GM19043 (cell line): Measurements from ENCODE around the gene CAMLG.
"Not testable (repeated sequence)": the region's sequence is repeated elsewhere in the genome, so short reads cannot be mapped to it uniquely, and the experiment has no call there.

Experiments used
- ATAC-seq: cut with Tn5 transposase; IDR thresholded peaks from one replicate; pipeline ENCODE4 v1.9.1; 2021; ENCODE audit warnings: low read depth; ENCODE audit not compliant: unreplicated experiment

CAMLG gene

GRCh38 chr5:134738133-134738962 is at the start of gene CAMLG:
Gene CAMLG, plus strand, starts transcription at chr5:134738548. Its CDS starts 73 bp downstream, at chr5:134738621.
- ATAC-seq: peak; percentile 95

GRCh38 chr5:134690144-134690543 is 48.2 kb upstream of the CAMLG start:
- not testable (repeated sequence) for ATAC-seq

DNA sequence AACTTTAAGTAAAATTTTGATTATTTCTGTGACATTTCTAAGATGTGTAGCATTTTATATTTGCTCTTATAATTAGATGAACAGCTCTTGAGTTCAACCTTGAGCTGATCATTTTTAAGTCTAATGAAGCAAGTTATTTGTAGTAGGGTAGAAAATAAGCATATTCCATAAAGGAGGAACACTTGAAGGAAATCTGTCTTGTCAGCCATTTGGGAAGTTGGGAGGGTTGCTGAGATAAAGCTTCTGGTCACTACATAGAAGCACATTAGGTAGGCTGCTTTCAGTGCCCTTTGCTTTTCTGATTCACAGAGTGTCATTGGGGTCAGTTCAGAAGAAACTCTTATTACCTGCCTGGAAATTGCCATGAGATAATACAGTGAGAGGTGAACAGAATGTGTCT is 45.6 kb upstream of the CAMLG start:
- ATAC-seq: no peak

DNA sequence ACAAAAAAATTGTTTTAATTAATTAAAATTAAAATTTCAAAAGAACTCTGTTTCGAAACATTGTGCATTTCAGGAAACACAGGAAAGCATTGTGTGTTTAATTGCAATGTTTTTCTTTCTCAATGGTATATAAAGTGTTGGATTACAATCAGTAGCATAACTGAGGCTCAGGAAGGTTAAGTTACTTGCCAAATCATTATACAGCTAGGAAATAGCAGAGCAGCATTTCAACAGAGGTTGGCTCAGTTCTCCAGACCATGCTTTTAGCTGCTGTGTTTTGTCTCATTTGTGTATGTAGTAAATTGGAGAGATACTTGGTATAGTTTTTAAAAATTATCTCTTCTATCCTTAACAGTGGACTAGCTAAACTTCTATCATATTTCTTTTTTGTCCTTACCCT is 30.0 kb upstream of the CAMLG start:
- ATAC-seq: no peak

DNA sequence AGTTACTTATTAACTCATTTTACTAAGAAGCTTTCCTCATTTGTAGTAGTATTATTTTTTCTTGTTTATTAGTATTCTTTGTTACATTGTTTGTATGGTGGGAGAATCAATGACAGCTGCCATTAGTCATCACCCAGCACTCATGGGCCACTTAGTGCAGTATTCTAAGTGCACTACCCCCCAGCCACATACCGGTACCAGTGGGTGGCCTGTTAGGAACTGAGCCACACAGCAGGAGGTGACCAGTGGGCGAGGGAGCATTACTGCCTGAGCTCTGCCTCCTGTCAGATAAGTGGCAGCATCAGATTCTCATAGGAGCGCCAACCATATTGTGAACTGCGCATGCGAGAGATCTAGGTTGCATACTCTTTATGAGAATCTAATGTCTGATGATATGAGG is 24.2 kb upstream of the CAMLG start:
- ATAC-seq: no peak

DNA sequence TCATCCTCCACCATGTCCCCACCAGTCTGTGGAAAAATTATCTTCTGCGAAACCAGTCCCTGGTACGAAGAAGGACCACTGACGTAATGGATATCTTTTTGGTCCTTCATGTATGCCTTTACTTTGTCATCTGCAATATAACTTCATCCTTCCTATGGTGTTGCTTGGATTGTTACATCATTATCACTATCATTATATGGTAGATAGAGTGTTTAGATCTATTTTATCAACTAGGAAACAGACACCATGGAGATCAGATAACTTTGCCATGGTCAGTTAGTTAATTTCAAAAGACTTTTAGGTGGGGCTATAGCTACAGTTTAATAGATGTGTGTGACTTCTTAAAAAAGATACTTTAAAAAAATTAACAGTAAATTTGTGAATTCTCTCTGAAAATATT is 23.8 kb upstream of the CAMLG start:
- no peak for ATAC-seq

- not testable (repeated sequence) for ATAC-seq
Measured at GRCh38 chr5:134715466-134715865, 22.9 kb upstream of the CAMLG start.

DNA sequence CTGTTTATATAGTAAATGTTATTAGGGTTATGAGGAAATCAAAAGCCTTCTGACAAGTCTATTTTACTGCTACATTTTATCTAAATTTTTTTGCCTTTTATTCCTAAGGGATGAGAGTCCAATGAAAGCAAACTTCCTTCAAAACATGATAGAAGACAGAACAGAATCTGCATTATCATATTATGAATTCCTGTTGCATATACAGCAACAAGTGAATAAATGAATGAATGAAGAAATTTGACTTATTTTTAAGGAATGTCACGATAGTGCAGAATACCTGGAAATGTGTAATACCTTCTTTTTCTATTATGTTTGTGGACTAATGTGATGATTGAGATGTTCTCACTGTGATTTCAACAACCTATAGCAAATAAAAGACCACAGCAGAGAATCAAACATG is 13.5 kb upstream of the CAMLG start:
- ATAC-seq: no peak

GRCh38 chr5:134732819-134733218 is 5.5 kb upstream of the CAMLG start:
- ATAC-seq: no peak

DNA sequence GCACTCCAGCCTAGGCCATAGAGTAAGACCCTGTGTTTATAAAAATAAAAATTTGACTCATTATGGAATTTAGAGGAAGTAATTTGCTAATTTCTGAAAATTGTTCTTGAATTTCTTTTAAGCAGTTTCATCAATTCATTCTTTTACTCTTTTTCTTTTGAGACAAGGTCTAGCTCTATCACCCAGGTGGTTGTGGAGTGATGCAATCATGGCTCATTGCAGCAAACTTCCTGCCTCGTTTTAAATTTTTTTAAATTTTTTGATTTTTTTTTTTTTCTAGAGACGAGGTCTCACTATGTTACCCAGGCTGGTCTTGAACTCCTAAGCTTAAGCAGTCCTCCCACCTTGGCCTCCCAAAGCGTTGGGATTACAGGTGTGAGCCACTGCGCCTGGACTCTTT is 3.1 kb upstream of the CAMLG start:
- no peak for ATAC-seq

GRCh38 chr5:134736173-134736812 is 2.1 kb upstream of the CAMLG start:
- ATAC-seq: no peak

DNA sequence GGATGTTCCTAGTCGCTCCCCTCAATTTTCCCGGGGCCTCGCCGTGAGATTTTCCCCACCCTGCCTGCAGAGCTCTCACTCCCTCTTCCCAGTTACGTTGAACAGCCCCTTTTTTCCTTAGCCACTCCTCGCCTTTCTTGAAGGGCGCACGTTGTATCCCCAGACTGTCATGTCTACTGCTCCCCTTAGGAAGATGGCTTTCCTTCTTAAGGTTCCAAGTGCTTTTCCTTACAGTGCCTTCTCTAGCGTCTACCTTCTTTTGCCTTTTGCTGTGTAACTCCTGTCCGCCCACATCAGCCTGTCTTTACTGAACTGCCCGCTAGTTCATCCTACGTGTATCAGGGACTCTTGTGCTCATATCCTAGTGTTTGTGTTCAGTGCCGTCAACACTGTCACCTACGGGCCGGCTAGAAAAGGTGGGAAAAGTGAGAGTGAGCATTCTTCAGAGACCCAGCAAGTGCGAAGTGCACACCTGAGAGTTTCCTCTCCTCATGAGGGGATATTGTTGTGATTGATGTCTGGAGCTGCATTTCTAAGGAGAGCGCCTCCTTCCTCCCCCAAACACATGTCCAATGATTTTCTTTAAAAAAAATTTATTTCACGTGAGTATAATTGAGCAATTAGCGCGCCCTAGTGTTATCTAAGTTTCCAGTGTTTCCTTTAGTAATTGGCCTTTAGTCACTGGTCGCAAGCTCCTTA is 764 bp downstream of the CAMLG start:
- ATAC-seq: no peak

- ATAC-seq: no peak
Measured at GRCh38 chr5:134741052-134741451, 2.7 kb downstream of the CAMLG start.

- ATAC-seq: no peak
Measured at GRCh38 chr5:134742134-134742533, 3.8 kb downstream of the CAMLG start.

- ATAC-seq: no peak
Measured at GRCh38 chr5:134749415-134749814, 11.1 kb downstream of the CAMLG start.

GRCh38 chr5:134758176-134758503 is 19.8 kb downstream of the CAMLG start:
- peak; percentile 21 for ATAC-seq

GRCh38 chr5:134758504-134759341 is 20.4 kb downstream of the CAMLG start, which contains the start of gene DDX46:
Gene DDX46, plus strand, starts transcription at chr5:134758779. Its CDS starts 160 bp downstream, at chr5:134758939.
- ATAC-seq: peak; percentile 99

DNA sequence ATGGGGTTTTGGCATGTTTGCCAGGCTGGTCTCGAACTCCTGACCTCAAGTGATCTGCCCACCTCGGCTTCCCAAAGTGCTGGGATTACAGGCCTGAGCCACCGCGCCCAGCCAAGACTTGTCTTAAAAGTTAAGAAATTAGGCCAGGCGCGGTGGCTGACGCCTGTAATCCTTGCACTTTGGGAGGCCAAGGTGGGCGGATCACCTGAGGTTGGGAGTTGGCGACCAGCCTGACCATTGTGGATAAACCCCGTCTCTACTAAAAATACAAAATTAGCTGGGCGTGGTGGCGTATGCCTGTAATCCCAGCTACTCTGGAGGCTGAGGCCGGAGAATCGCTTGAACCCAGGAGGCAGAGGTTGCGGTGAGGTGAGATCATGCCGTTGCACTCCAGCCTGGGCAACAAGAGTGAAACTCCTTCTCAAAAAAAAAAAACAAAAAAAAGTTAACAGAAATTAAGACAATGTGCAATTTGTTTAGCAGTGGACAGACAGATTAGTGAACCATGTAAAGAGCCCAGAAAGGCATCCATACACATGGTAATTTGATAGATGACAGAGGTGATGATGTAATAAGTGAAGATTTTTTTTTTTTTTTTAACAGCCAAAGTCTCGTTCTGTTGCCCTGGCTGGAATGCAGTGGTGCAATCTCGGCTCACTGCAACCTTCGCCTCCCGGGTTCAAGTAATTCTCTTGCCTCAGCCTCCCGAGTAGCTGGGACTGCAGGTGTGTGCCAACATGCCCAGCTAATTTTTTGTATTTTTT is 29.4 kb downstream of the CAMLG start:
- ATAC-seq: not testable (repeated sequence)

DNA sequence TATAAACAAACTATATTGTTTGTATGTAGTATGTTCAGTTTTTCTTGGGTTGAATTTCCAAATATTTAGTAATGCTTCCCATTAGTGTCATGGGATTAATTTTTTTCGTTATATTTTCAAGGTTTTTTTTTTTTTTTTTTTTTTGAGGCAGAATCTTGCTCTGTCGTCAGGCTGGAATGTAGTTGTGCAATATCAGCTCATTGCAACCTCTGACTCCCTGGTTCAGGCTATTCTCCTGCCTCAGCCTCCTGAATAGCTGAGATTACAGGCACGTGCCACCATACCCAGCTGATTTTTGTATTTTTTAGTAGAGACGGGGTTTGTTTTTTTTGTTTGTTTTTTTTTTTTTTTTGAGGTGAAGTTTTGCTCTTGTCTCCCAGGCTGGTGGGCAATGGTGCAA is 30.9 kb downstream of the CAMLG start:
- no peak for ATAC-seq
